GM12878 (cell line): ENCODE results near the gene VAV2. TPM values are rescaled to one million over a fixed set of nuclear protein-coding genes. Genes with fewer than 3 reads are reported as not detected.

ENCODE experiments used
- ATAC-seq: fragments of 200-7000 bp; cut with Tn5 transposase; 3 replicates; pipeline ENCODE4 v1.9.1; 2020; ENCODE audit warnings: mild to moderate bottlenecking, moderate library complexity
- BruUV-seq: library from RNA; stranded (reverse); fragments of 400-500 nt; replicated peaks from 2 replicates; lab custom pipeline; 2021; lab: Mats Ljungman, UMichigan
- CTCF ChIA-PET: fragments of 300-600 bp; sonication (Branson Sonifier 250); formaldehyde crosslinking; extraction: SDS; loops from one replicate; lab custom pipeline; 2021; ENCODE audit warnings: inconsistent platforms; lab: Yijun Ruan, JAX
- POLR2A ChIA-PET: fragments of 350-600 bp; formaldehyde crosslinking; extraction: SDS; loops from one replicate; lab custom pipeline; 2021; ENCODE audit warnings: inconsistent platforms; lab: Charles Lee
- RAD21 ChIA-PET: fragments of 300-600 bp; sonication (Branson Sonifier 250); formaldehyde crosslinking; loops from one replicate; lab custom pipeline; 2023; ENCODE audit warnings: antibody characterized with exemption; ENCODE audit not compliant: unreplicated experiment; lab: Charles Lee
- SMC1A ChIA-PET: fragments of 300-600 bp; sonication (Branson Sonifier 250); formaldehyde crosslinking; loops from one replicate; lab custom pipeline; 2023; ENCODE audit not compliant: unreplicated experiment, uncharacterized antibody; lab: Charles Lee
- DNase-seq: peaks from one replicate; pipeline ENCODE4 v3.0.0-alpha.2; 2011; ENCODE audit warnings: low read depth, low spot score
- FAIRE-seq: peaks from 3 replicates; lab custom pipeline; 2011; peaks lifted over from hg19 to GRCh38; lab: Jason Lieb, UNC
- H2AFZ ChIP-seq: 2 replicates; pipeline ENCODE4 v1.6.0; 2011; ENCODE audit warnings: low read depth, low read length, control low read depth; ENCODE audit not compliant: control insufficient read depth
- H3K27ac ChIP-seq: 2 replicates; pipeline ENCODE4 v1.5.1; 2011; ENCODE audit warnings: control low read depth; ENCODE audit not compliant: control insufficient read depth, insufficient read depth
- H3K27me3 ChIP-seq, 2 experiments: replicated peaks in 1 of 2; 2 replicates each; pipeline versions ENCODE4 v1.6.0 to v1.6.1; 2011; ENCODE audit warnings: low read length in 1 of 2; ENCODE audit not compliant: control insufficient read depth in 2 of 2, insufficient read depth in 2 of 2
- H3K36me3 ChIP-seq, 2 experiments: 2 replicates each; pipeline ENCODE4 v1.5.1; 2011; ENCODE audit warnings: low read length in 1 of 2; ENCODE audit not compliant: control insufficient read depth in 2 of 2, insufficient read depth in 2 of 2
- H3K4me1 ChIP-seq: 2 replicates; pipeline ENCODE4 v1.6.1; 2011; ENCODE audit warnings: mild to moderate bottlenecking, low read length, moderate library complexity, mixed read lengths; ENCODE audit not compliant: control insufficient read depth, insufficient read depth
- H3K4me2 ChIP-seq: 2 replicates; pipeline ENCODE4 v1.6.0; 2011; ENCODE audit warnings: control low read depth; ENCODE audit not compliant: control insufficient read depth, insufficient read depth
- H3K4me3 ChIP-seq: fragments of 200-600 bp; sonication (generic); 2 replicates; pipeline ENCODE4 v1.5.1; 2016
- H3K79me2 ChIP-seq: 2 replicates; pipeline ENCODE4 v1.6.0; 2011; ENCODE audit warnings: low read length; ENCODE audit not compliant: control insufficient read depth, insufficient read depth
- H3K9ac ChIP-seq: 2 replicates; pipeline ENCODE4 v1.8.0; 2011; ENCODE audit warnings: low read length, control low read depth, mixed read lengths; ENCODE audit not compliant: control insufficient read depth, insufficient read depth
- H3K9me3 ChIP-seq: replicated peaks from 3 replicates; pipeline ENCODE4 v1.5.1; 2011; ENCODE audit warnings: mild to moderate bottlenecking, low read length; ENCODE audit not compliant: control insufficient read depth, insufficient read depth
- H4K20me1 ChIP-seq: 2 replicates; pipeline ENCODE4 v1.6.0; 2011; ENCODE audit not compliant: control insufficient read depth, insufficient read depth
- EP300 ChIP-seq, 2 experiments: fragments of 150-350 bp in 1 of 2; IDR thresholded peaks; 2 replicates each; pipeline ENCODE4 v1.6.1; 2011 to 2012; ENCODE audit warnings: low read depth in 2 of 2, low read length in 2 of 2, borderline replicate concordance in 1 of 2, improper control_type of control experiment in 1 of 2, inconsistent platforms in 1 of 2; ENCODE audit not compliant: control insufficient read depth in 1 of 2
- HDGF ChIP-seq: fragments of 450-650 bp; IDR thresholded peaks from 2 replicates; pipeline ENCODE4 v1.6.1; 2016; ENCODE audit warnings: antibody characterized with exemption
- NR2C1 ChIP-seq: fragments of 450-650 bp; IDR thresholded peaks from 2 replicates; pipeline ENCODE4 v1.6.1; 2017; ENCODE audit warnings: antibody characterized with exemption, mild to moderate bottlenecking, moderate library complexity
- PAX5 ChIP-seq: IDR thresholded peaks from 2 replicates; pipeline ENCODE4 v1.6.1; 2011; ENCODE audit warnings: low read depth, low read length, borderline replicate concordance
- SIX5 ChIP-seq: IDR thresholded peaks from 2 replicates; pipeline ENCODE4 v1.6.1; 2011; ENCODE audit warnings: mild to moderate bottlenecking, low read depth, low read length, moderate library complexity; ENCODE audit not compliant: severe bottlenecking
- SRF ChIP-seq, 2 experiments: IDR thresholded peaks; 2 replicates each; pipeline ENCODE4 v1.6.1; 2011; ENCODE audit warnings: low read depth in 2 of 2, low read length in 2 of 2, mild to moderate bottlenecking in 1 of 2, moderate library complexity in 1 of 2
- TAF1 ChIP-seq: IDR thresholded peaks from 2 replicates; pipeline ENCODE4 v1.6.1; 2011; ENCODE audit warnings: mild to moderate bottlenecking, low read depth, low read length, borderline replicate concordance
- WGBS: methylation state at CpG from one replicate; pipeline ENCODE4 v1.1.6; 2016; ENCODE audit warnings: low lambda C conversion rate; ENCODE audit not compliant: insufficient replicate concordance, insufficient coverage; ENCODE audit errors: missing lambda C conversion rate; 5-methylcytosine and 5-hydroxymethylcytosine counted together
- in situ Hi-C: fragments of 300-500 bp; cut with MboI; formaldehyde crosslinking; loops from 9 replicates; pipeline ENCODE4 v1.14.3; 2018; ENCODE audit warnings: mixed read lengths
- intact Hi-C: fragments of 100-400 bp; cut with micrococcal nuclease; formaldehyde crosslinking; loops from one replicate; pipeline ENCODE4 v1.14.2; 2022; ENCODE audit not compliant: unreplicated experiment
- polyA plus RNA-seq, 11 experiments: library from polyadenylated mRNA; depleted of rRNA in 4 of 11; unstranded in 6 of 11; stranded (reverse) in 5 of 11; fragments of >200 nt; fragmentation: Nextera tagmentation in 4 of 11; fragmentation: Illumina TruSeq in 1 of 11; extraction: Ambion mirVana in 4 of 11; extraction: Trizol in 1 of 11; gene quantifications; 1 replicate in 1 of 11; 2 replicates in 10 of 11; pipeline versions ENCODE4 v1.2.1 to v1.2.3, GENCODE V29; 2011 to 2016; ENCODE audit warnings: inconsistent platforms in 2 of 11, missing spikeins in 2 of 11, low read depth in 1 of 11
- total RNA-seq, 4 experiments: library from RNA; depleted of rRNA in 3 of 4; stranded (reverse); fragments of >200 nt in 3 of 4; fragmentation: Illumina TruSeq in 1 of 4; extraction: Trizol in 1 of 4; gene quantifications; 2 replicates each; pipeline versions ENCODE4 v1.2.1 to v1.2.3, GENCODE V29; 2013 to 2021
- TF ChIP-seq, protein P1 (sequence below): IDR thresholded peaks from 2 replicates; pipeline ENCODE4 v1.6.1; 2011; ENCODE audit warnings: borderline replicate concordance, low read depth, mild to moderate bottlenecking, moderate library complexity, low read length; ENCODE audit not compliant: insufficient read depth, poor library complexity, severe bottlenecking
- TF ChIP-seq, protein P2 (sequence below): IDR thresholded peaks from 2 replicates; pipeline ENCODE4 v1.6.1; 2011; ENCODE audit warnings: low read depth, mild to moderate bottlenecking, low read length, moderate library complexity, borderline replicate concordance; ENCODE audit errors: extremely low read depth
- TF ChIP-seq, protein P3 (sequence below): fragments of 450-650 bp; IDR thresholded peaks from 2 replicates; pipeline ENCODE4 v1.6.1; 2014; ENCODE audit warnings: mild to moderate bottlenecking

VAV2 gene
- total and polyA plus RNA-seq, 10 of the 15 experiments (the other 5 are each of a cell fraction or from before 2014, with no cell fraction given): 0.13 to 43.9 (median 16.9) TPM

DNA sequence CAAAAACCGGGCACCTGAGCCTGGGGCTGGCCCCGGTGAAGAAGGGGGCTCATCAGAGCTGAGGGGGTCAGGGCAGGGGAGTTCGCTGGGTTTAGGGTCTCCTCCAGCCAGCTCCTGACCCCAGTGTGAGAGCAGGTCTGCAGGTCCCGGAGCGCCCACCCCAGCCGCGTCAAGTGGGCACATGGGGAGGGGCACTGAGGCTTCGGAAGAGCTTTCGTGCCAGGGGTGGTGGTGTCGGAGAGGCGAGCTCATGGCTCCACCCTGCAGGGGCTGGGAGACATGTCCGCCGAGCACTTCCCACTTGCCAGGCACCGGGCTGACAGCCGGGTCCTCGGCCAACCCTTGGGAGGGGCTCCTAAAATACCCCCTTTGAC lies 13.2 kb downstream of the VAV2 start:
- no peaks in the 10 kb centered on the region; the same call in 1 of the 2 replicates for H4K20me1 ChIP-seq

More for the DNA sequence above, 13.2 kb downstream of the VAV2 start:
- ChIA-PET CTCF (interaction anchor here (3.5 kb wide), 1 partner anchor 15 kb away, joined by 12 read pairs; no protein-coding TSS in a partner anchor), RAD21 (interaction anchor here (3.1 kb wide), 1 partner anchor 23 kb away, joined by 11 read pairs; no protein-coding TSS in a partner anchor), SMC1A (interaction anchor here (0.8 to 1.7 kb wide), 2 partner anchors 10 to 32 kb away, joined by 3 to 6 read pairs; no protein-coding TSS in a partner anchor), POLR2A (interaction anchor here (0.9 kb wide), 1 partner anchor 24 kb away, joined by 3 read pairs; no protein-coding TSS in a partner anchor)
- Histone ChIP-seq H3K4me3 (no peak overlapping the region), H3K9ac (no peak overlapping the region), H3K36me3 (peaks cover 3 to 7% of the 10 kb centered on the region in 2 experiments; a peak in 3 of 4 replicates), H3K79me2 (peaks cover 86% of the 10 kb centered on the region), H3K4me2 (no peak overlapping the region), H3K4me1 (peaks cover 23% of the 10 kb centered on the region), H3K27ac (no peak overlapping the region), H2AFZ (no peak overlapping the region), H3K27me3 (no peaks in the 10 kb centered on the region), H3K9me3 (no peaks in the 10 kb centered on the region)
- WGBS: 88% methylated on average over 15 of the region's 16 CpGs
- BruUV-seq: no TSS peak
- ATAC-seq (no peak), FAIRE-seq (no peak), DNase-seq (no peak)
- in situ Hi-C loops: no loop called here
- TF ChIP-seq HDGF (no peak), TAF1 (no peak), PAX5 (no peak), EP300 (IDR thresholded peaks at IDR 0.05; ENCODE audit: borderline replicate concordance in 1 of 2, control insufficient read depth in 1 of 2, low read depth in 2 of 2, low read length in 2 of 2) (no peak), NR2C1 (no peak), SRF (IDR thresholded peaks at IDR 0.05; ENCODE audit: low read depth in 2 of 2, low read length in 2 of 2) (no peak), SIX5 (no peak)
- TF ChIP-seq, protein P1, sequence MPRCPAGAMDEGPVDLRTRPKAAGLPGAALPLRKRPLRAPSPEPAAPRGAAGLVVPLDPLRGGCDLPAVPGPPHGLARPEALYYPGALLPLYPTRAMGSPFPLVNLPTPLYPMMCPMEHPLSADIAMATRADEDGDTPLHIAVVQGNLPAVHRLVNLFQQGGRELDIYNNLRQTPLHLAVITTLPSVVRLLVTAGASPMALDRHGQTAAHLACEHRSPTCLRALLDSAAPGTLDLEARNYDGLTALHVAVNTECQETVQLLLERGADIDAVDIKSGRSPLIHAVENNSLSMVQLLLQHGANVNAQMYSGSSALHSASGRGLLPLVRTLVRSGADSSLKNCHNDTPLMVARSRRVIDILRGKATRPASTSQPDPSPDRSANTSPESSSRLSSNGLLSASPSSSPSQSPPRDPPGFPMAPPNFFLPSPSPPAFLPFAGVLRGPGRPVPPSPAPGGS: no peak
- TF ChIP-seq, protein P2, sequence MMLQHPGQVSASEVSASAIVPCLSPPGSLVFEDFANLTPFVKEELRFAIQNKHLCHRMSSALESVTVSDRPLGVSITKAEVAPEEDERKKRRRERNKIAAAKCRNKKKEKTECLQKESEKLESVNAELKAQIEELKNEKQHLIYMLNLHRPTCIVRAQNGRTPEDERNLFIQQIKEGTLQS: no peak
- TF ChIP-seq, protein P3, sequence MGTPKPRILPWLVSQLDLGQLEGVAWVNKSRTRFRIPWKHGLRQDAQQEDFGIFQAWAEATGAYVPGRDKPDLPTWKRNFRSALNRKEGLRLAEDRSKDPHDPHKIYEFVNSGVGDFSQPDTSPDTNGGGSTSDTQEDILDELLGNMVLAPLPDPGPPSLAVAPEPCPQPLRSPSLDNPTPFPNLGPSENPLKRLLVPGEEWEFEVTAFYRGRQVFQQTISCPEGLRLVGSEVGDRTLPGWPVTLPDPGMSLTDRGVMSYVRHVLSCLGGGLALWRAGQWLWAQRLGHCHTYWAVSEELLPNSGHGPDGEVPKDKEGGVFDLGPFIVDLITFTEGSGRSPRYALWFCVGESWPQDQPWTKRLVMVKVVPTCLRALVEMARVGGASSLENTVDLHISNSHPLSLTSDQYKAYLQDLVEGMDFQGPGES: no peak
- intact Hi-C loops: no loop called here
